HG02870 (cell line): Measurements from ENCODE around the gene TENM3.

Experiments
- ATAC-seq: cut with Tn5 transposase; IDR thresholded peaks from one replicate; pipeline ENCODE4 v1.9.1; 2021; ENCODE audit warnings: mild to moderate bottlenecking, moderate library complexity; ENCODE audit not compliant: unreplicated experiment

TENM3 gene

GRCh38 chr4:182286035-182286434 is 42.8 kb downstream of the TENM3 start:
- ATAC-seq: no peak

GRCh38 chr4:182286931-182287330 is 43.7 kb downstream of the TENM3 start:
- ATAC-seq: no peak

GRCh38 chr4:182288534-182288933 is 45.3 kb downstream of the TENM3 start:
- ATAC-seq: no peak

- no peak for ATAC-seq
Observed at GRCh38 chr4:182289809-182290208, 46.6 kb downstream of the TENM3 start.

GRCh38 chr4:182291175-182291574 is 48.0 kb downstream of the TENM3 start:
- ATAC-seq: no peak

GRCh38 chr4:182291597-182292270 is 48.5 kb downstream of the TENM3 start:
- ATAC-seq: no peak

- ATAC-seq: no peak
Observed at GRCh38 chr4:182292612-182293011, 49.4 kb downstream of the TENM3 start.

GRCh38 chr4:182293691-182294255 is 50.6 kb downstream of the TENM3 start:
- no peak for ATAC-seq

- ATAC-seq: no peak
Observed at GRCh38 chr4:182294451-182294850, 51.2 kb downstream of the TENM3 start.

GRCh38 chr4:182297659-182298058 is 54.5 kb downstream of the TENM3 start:
- no peak for ATAC-seq

GRCh38 chr4:182301736-182302135 is 58.5 kb downstream of the TENM3 start:
- ATAC-seq: no peak

- no peak for ATAC-seq
Observed at GRCh38 chr4:182303847-182304246, 60.6 kb downstream of the TENM3 start.

- ATAC-seq: no peak
Observed at GRCh38 chr4:182306792-182307507, 63.7 kb downstream of the TENM3 start.

- ATAC-seq: no peak
Observed at GRCh38 chr4:182307746-182308145, 64.5 kb downstream of the TENM3 start.

GRCh38 chr4:182309877-182310276 is 66.7 kb downstream of the TENM3 start:
- ATAC-seq: no peak

GRCh38 chr4:182310316-182310715 is 67.1 kb downstream of the TENM3 start:
- ATAC-seq: no peak

GRCh38 chr4:182310962-182311361 is 67.8 kb downstream of the TENM3 start:
- ATAC-seq: no peak

GRCh38 chr4:182314537-182314936 is 71.3 kb downstream of the TENM3 start:
- ATAC-seq: no peak

GRCh38 chr4:182318256-182318655 is 75.1 kb downstream of the TENM3 start:
- ATAC-seq: no peak

GRCh38 chr4:182320092-182320491 is 76.9 kb downstream of the TENM3 start:
- no peak for ATAC-seq

GRCh38 chr4:182320580-182320979 is 77.4 kb downstream of the TENM3 start:
- no peak for ATAC-seq

GRCh38 chr4:182324282-182324681 is 81.1 kb downstream of the TENM3 start:
- no peak for ATAC-seq
